HG03521 (cell line): ENCODE results near the gene IWS1.
"Not testable (repeated sequence)": the region's sequence is repeated elsewhere in the genome, so short reads cannot be mapped to it uniquely, and the experiment has no call there.

Experiments used
- ATAC-seq: cut with Tn5 transposase; IDR thresholded peaks from one replicate; pipeline ENCODE4 v1.9.1; 2021; ENCODE audit warnings: mild to moderate bottlenecking, moderate library complexity; ENCODE audit not compliant: unreplicated experiment

Gene IWS1

DNA sequence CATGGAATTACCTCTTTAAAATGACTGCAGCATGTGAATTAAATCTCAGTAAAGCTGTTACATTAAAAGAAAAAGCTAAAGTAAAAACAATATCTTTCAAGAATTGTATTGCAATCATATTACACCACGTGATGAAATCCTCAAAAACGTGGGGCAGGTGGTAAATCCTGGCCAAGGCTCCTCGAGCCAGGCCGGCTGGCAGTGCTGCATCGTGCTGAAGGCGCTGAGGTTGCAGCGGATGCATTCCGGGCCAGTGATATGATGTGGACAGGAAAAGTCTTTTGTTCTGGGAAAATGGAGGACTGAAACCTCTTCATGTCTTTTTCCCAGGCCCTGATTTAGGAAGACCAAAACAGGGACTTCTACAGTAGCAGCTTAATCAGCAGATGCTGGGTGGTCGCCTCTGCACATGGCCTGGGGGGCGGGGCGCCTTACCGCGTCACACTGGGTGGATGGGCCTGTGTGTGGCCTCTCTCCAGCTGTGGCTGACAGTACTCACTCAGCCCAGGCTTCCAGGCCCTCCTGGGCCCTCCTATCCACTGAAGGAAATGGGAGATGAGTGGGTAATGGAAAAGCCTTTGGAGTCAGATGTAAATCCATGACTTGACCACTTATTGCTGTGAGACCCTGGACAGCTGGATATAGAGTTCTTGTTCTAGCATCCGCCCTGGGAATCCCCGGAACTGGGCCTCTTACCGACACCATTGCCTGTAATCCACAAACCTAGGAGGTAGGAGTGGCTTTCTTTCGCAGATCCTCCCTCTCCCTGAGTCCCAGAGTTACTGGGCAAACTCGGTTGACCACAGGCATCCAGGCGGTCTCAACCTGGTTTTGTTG is 62.9 kb downstream of the IWS1 start:
- ATAC-seq, result no peak

DNA sequence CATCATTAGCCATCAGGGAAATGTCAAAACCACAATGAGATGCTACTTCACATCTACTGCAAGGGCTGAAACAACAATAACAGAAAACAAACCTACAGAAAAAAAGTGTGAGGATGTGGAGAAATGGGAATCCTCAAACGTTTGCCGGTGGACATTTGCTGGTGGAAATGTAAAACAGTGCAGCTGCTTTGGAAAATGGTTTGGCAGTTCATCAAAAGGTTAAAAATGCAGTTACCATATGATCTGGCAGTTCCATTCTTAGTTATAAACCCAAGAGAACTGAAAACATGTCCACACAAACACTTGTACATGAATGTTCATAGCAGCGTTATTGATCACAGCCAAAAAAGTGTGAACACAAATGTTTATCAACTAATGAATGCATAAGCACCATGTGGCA is 63.8 kb downstream of the IWS1 start:
- no peak for ATAC-seq

DNA sequence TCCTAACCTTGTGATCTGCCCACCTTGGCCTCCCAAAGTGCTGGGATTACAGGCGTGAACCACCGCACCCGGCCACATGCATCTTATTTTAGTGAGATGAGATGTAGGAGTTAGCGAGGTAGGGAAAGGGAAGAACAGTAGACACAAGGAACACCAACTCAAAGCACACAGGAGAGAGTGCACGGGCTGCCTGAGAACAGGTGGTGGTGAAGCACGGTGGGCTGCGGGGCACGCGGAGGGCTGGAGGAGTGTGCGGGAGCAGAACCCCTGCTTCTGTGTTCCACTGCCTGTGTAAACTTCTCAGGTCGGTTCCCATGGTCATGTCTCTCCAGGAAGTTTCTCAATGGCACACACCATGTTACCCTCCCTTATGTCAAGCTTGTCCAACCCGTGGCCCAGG is 69.3 kb downstream of the IWS1 start:
- ATAC-seq, result no peak

DNA sequence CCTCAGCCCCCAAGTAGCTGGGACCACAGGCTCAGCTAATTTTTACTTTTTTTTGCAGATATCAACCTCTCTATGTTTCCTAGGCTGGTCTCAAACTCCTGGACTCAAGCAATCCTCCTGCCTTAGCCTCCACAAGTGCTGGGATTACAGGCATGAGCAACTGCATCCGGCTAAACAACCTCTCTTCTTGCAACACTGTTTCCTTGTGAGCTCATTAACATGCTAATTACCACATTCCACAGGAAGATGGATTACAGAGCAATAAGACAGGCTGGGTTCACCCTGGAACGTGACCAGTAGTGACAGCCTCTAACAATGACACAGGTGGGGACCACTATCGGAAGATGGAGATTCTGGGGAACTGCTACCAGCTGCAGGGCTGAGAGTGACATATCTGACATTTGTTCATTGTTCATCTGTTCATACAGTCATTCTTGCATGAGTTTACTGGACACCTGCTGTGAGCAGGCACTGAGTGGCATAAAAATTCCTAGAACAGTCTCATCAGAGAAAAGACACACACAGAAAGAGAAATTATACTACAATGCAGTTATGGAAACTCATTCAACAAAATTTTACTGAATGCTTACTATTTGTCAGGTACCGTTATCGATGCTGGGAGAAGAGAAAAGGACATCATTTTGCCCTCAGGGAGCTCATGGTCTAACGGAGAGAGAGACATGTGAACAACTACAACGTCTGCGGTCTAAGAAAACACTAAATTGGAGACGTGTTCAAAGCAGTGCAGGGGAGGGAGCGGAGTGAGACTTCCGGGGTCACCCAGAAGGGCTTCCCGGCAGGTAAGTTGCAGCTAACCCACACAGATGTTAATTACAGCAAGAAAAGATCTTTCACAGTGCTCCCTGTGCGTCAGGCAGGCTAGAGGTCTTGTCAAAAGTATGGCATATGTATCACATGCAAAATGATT is 70.5 kb downstream of the IWS1 start:
- ATAC-seq, result no peak

DNA sequence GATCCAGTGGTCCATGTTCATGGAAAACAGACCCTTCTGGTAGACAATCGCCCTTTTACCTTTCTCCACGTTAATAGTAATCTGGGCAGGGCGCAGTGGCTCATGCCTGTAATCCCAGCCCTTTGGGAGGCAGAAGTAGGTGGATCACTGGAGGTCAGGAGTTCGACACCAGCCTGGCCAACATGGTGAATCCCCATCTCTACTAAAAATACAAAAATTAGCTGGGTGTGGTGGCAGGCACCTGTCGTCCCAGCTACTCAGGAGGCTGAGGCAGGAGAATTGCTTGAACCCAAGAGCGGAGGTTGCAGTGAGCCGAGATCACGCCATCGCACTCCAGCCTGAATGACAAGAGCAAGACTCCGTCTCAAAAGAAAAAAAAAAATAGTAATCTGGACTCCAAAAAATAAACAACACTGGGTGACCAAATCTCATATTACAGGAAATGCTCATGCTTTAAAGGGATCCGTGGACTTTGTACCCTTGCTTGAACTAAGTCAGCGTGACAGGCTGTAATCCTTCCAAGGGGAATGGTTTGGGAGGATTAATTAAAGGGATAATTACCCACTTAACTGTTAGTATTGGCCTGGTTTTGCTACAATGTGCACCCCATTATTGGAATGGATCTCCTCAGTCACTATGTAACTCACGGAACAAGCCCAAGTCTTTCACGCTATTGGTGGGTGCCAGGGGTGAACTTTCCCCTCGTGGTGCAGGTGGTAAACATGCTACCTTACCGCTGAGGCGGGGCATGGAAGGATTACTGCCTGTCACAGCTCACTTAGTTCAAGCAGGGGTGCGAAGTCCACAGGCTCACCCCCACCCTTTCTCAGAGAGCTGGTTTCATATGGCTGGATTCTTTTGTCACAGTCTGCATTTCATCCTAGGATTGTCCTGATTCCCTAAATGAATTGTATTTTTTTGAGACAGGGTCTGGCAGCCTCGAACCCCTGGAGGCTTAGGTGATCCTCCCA is 71.4 kb downstream of the IWS1 start:
- no peak for ATAC-seq

DNA sequence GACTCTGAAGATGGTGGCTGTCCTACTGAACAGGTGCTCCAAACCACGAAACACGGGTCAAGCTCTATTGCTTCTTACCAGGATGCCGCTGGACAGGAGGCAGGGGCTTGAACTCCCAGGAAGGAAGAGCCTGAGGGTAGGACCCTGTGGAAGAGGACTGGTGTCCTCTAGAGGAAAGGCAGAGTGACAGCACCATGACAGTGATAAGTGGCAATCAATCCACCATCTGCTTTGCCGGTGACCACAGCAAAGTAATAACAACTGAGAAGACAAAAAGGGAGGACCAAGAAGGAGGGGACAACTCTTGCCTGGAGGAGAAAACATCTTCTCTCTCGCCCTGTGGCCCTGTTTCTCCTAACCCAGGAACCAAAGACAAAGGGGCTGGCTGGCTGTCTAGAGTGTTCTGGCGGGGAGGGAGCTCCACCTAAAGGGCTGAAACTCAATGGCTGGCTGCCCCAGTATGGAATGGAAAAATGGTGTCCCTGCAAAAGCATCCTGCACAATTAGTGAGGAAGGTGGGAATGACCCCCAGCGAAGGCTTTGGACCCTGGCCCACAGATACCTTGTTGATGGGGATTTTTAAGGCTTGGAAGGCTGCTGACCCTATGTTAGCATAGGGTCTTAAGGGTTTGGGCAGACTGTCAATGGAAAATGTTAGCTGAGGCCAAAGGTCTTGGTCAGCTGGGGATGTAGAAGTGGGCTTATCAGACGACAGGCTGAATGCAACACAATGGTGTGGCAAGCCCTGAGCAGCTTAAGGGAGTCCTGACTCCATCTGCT is 72.7 kb downstream of the IWS1 start:
- ATAC-seq, result no peak

DNA sequence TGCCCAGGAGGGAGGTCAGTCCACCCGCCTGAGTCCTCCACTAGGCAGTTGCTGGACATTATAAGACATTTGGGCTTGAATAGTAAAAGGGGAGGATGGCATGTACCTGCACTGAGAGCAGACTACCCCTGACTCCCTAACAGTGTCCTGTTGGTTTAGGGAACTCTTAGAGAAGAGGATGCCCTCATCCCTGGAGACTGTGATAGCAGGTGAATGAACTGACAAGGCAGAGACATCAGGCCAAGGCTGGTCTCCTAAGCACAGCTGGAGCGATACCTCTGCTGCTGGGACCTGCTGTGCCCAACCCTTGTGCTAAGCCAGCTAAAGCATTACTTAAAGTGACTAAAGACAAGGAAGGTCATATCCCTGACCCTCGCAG is 73.3 kb downstream of the IWS1 start:
- ATAC-seq, result no peak

DNA sequence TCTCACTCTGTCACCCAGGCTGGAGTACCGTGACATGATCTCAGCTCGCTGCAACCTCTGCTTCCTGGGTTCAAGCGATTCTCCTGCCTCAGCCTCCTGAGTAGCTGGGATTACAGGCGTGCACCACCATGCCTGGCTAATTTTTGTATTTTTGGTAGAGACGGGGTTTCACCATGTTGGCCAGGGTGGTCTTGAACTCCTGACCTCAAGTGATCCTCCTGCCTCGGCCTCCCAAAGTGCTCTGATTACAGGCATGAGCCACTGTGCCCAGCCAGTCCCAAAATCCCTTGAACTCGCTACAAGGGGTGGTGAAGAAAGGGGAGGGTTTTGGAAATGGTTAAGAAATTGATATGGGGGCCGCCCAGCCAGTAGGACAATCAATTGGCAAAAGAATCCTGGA is 73.9 kb downstream of the IWS1 start:
- ATAC-seq, result not testable (repeated sequence)

DNA sequence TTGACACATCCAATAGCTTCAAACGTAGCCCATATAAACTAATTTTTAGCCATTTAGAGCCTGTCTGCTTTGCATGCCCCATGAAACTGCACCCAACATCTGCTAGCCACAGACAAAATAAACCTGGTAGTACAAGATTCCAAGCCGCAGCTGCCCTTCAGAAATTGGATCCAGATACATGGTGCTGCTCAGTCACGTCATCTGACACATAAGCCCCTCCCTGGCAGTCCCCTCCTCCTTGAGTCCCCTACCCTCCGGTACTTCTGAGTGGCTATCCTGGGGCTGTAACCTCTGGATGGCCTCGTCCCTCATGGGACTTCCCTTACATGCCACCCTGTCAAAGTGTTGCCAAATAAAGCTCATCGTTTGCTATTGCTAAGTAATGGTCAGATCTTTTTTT is 74.3 kb downstream of the IWS1 start:
- no peak for ATAC-seq

DNA sequence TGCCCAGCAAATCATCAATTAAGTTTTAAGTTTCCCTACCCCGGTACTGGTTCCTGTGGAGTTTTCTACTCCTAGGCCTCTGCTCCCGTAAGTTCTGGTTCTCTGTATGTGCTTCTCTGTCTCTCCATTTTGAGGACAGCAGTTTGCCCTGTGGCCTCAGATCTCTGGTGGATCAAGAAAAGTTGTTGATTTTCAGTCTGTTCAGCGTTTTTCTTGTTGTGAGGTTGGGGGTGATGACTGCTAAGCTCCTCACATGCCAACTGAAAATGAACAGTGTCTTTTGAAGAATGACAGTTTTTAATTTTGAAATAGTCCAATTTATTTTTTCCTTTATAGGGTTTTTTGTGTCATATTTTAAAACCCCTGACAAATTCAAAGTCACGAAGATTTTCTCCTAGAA is 76.4 kb downstream of the IWS1 start:
- no peak for ATAC-seq

DNA sequence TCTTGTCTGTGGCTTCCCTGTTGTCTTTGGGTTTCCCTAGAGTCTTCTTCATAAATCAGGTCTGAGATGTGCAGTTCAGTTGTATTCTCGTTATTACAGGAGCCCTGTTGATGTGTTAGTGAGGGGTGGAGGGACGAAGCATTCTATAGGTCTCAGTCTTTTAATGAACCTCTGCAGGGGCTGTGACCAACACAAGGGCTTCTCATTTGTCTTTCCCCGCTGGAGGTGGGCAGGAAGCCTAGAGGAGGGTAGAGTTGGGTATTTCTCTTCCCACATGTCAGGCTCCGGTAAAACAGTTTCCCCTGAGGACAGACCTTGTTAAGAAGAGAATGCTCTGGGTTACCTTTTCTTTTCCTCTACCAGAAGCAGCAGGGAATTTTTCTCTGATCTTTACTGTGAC is 76.9 kb downstream of the IWS1 start:
- ATAC-seq, result no peak

DNA sequence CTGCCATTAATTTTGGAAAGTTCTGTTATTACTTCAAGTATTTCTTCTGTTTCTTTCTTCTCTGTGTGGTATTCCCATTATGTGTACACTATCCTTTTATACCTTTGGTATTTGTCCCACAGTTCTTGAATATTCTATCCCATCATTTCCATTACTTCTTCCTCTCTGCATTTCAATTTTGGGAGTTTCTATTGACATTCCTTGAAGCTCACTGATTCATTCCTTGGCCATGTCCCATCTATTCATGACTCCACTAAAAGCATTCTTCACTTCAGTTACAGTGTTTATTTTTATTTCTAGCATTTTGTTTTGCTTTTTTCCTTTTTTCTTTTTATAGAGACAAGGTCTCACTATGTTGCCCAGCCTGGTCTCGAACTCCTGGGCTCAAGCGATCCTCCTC is 77.8 kb downstream of the IWS1 start:
- ATAC-seq, result no peak

DNA sequence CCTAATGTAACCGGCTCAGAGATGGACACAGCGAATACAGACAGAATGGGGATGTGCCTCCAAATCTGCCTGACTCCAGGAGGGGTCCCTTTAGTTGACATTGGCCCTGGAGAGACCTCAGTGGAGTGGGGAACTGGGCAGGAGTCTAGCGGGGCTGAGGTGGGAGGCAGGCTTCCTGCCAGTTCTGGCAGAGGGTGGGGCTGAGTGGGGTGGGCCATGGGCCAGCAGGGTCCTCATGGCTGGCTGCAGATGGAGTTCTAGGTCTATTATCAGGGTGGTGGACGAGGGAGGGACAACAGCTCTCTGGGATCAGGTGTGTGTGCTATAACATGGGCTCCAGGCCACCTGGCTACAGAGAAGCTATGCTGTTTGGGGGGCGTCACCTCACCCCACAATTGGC is 86.9 kb downstream of the IWS1 start:
- ATAC-seq, result no peak

DNA sequence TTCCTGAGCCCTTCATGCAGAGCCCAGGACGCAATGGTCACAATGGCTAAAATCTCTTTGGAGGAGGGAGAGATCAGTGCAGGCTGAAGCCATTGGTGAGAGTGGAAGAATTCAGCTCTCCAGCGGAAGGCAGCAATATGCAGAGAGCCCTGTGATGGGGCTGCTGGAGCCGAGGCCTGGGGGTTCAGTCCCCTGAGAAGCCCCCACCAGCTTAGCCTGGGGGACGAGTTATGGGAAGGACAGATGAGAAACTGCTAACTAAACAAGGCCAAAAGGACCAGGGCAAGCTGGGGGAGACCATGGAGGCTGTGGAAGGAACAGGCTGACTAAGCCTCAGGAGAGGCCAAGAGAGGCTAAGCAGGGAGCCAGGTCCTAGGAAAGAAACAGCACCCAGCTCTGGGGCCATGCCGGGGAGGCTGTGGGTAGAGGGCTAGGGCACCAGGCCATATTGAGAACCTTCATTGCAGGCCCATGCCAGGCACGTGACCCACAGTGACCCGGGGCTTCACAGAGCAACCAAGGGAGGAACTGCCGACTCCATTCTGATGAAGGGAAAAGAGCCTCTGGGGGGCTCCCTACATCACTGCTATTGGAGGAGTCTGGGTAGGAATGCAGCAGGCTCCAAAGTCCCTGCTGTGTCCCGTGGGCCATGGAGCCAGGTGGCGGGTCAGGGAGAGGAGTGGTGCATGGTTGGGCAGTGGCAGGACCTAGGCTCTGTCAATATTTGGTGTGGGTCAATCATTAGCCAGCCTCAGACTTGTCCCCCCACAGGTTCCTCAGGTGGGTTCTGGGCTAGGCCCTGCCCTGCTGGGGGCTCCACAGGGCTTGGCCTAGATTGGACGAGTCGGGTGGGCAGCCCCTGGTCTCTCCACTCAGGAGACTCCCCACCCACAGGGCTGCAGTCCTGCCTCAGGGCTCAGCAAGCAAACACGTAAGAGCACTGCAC is 88.2 kb downstream of the IWS1 start:
- ATAC-seq, result no peak

DNA sequence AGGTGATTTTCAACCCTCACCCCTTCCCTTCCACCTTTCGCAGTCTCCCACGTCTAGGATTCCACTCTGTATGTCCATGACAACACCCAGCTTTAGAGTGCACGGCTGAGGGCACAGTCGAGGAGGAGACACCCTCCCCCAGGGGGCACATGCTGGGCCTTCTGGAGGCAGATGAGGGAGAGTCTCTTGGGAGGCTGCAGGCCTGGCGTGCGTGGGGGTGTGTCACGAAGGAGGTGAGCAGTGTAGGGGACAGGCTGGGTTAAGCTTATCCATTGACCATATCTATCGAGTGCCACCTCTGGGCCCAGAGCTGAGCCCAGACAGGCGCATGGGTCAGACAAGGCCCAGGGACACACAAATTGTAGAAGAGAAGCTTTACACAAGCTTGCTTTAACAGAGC is 89.2 kb downstream of the IWS1 start:
- no peak for ATAC-seq

DNA sequence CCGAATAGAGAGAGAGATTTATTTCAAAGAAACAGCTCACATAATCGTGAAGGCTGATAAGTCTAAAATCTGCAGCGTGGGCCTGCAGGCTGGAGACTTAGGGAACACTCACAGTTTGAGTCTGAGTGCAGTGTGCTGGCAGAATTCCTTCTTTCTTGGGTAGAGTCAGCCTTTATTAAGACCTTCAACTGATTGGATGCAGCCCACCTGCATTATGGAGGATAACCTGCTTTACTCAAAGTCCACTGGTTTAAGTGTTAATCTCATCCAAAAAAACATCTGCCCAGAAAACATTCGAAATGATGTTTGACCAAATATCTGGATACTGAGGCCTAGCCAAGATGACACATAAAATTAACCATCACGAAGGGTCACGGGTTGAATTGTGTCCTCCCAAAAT is 91.8 kb downstream of the IWS1 start:
- no peak for ATAC-seq

DNA sequence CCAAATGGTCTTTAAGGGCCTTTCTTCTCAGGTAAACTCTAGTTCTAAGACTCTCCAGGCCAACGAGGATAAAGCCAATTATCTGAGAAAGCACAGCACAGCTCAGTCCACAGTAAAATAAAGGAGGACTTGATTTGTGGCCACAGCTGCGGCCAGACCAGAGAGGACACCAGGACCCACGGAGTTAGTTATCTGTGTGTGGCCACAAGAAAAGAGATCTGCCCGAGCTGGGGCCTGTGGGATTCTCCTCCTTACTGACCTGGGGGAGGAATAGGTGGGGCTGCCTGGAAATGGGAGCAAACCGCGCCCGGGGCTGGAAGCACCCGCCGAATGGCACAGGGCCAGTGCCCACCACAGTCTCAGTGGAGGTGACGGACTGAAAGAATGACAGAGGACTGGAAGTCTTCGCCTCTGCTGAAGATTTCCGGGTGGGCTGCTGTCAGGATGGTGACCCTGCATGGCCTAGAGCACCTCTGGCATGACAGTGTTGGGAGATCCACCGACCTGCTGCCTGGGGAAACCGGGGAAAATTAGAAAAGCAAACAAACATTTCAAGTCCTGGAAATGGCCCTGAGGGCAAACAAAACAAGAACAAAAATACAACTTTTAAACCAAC is 94.8 kb downstream of the IWS1 start:
- no peak for ATAC-seq
